CD4-positive, CD25-positive, alpha-beta regulatory T cell (primary cell): ENCODE measurements around the gene TMEM244. TPM values are rescaled to one million over a fixed set of nuclear protein-coding genes. Genes with fewer than 3 reads are reported as not detected.
A peak's percentile ranks its signal among the peaks of the same experiment; 100 is the strongest.

Source experiments
- ATAC-seq, 2 donors: fragments of 150-1000 bp; cut with Tn5 transposase; one replicate each; pipeline ENCODE4 v1.10.0; 2021; ENCODE audit warnings: low read depth in 2 of 2, moderate number of reproducible peaks in 2 of 2, moderate library complexity in 1 of 2
- DNase-seq, 3 donors: peaks; one replicate each; pipeline versions ENCODE4 v3.0.0 to v3.0.0-alpha.2; 2012 to 2022; ENCODE audit warnings: mixed read lengths in 1 of 3
- H3K27ac ChIP-seq: one replicate; pipeline ENCODE4 v1.7.0; 2013; ENCODE audit warnings: mild to moderate bottlenecking, low read length; ENCODE audit not compliant: insufficient read depth, poor library complexity, severe bottlenecking
- H3K27me3 ChIP-seq: one replicate; pipeline ENCODE4 v1.7.0; 2013; ENCODE audit warnings: low read length; ENCODE audit not compliant: control insufficient read depth, insufficient read depth
- H3K36me3 ChIP-seq: one replicate; pipeline ENCODE4 v1.7.0; 2013; ENCODE audit warnings: mild to moderate bottlenecking, low read length, moderate library complexity; ENCODE audit not compliant: control insufficient read depth, insufficient read depth
- H3K4me1 ChIP-seq: 2 replicates; pipeline ENCODE4 v1.7.0; 2013; ENCODE audit warnings: mild to moderate bottlenecking, low read length; ENCODE audit not compliant: insufficient read depth, control insufficient read depth, poor library complexity, severe bottlenecking
- H3K4me3 ChIP-seq: one replicate; pipeline ENCODE4 v1.7.0; 2013; ENCODE audit warnings: low read depth, mild to moderate bottlenecking, low read length, moderate library complexity
- H3K9me3 ChIP-seq, 2 experiments: 1 replicate in 1 of 2; 2 replicates in 1 of 2; pipeline ENCODE4 v1.7.0; 2013; ENCODE audit warnings: low read length in 2 of 2, mild to moderate bottlenecking in 1 of 2, moderate library complexity in 1 of 2; ENCODE audit not compliant: control insufficient read depth in 2 of 2
- H3K27ac Mint-ChIP-seq, 3 donors: one replicate each; pipeline ENCODE4 v1.8.0; 2020 to 2022; ENCODE audit warnings: mild to moderate bottlenecking in 3 of 3, mixed read lengths in 3 of 3, moderate library complexity in 2 of 3
- H3K27me3 Mint-ChIP-seq: one replicate; pipeline ENCODE4 v1.8.0; 2022; ENCODE audit warnings: mild to moderate bottlenecking, mixed read lengths
- H3K36me3 Mint-ChIP-seq: one replicate; pipeline ENCODE4 v1.8.0; 2020; ENCODE audit warnings: mixed read lengths
- H3K4me1 Mint-ChIP-seq, 4 donors: one replicate each; pipeline ENCODE4 v1.8.0; 2020 to 2022; ENCODE audit warnings: mixed read lengths in 4 of 4, mild to moderate bottlenecking in 1 of 4
- H3K4me3 Mint-ChIP-seq, 4 donors: one replicate each; pipeline ENCODE4 v1.8.0; 2020 to 2022; ENCODE audit warnings: mild to moderate bottlenecking in 4 of 4, mixed read lengths in 4 of 4, moderate library complexity in 3 of 4
- H3K9me3 Mint-ChIP-seq, 7 donors: one replicate each; pipeline ENCODE4 v1.8.0; 2020 to 2022; ENCODE audit warnings: mixed read lengths in 7 of 7, mild to moderate bottlenecking in 3 of 7, moderate library complexity in 2 of 7
- polyA plus RNA-seq, 4 donors: library from polyadenylated mRNA; unstranded; fragments of 300-500 nt; fragmentation: Illumina TruSeq; gene quantifications; one replicate each; pipeline ENCODE4 v1.2.3, GENCODE V29; 2021
- total RNA-seq: library from RNA; stranded (reverse); gene quantifications from one replicate; pipeline ENCODE4 v1.2.3, GENCODE V29; 2022

Gene TMEM244
- total and polyA plus RNA-seq, 5 donors from 2014 or later = 1.1 to 6.1 (median 4.1) TPM

GRCh38 chr6:129866688-129867087 lies 5.6 kb upstream of the TMEM244 start:
- Histone ChIP-seq H3K27me3 (no peaks in the 10 kb centered on the region), H3K9me3 (no peaks in the 10 kb centered on the region), H3K27ac (no peak overlapping the region), H3K4me1 (no peaks in the 10 kb centered on the region), H3K4me3 (no peak overlapping the region), H3K36me3 (no peaks in the 10 kb centered on the region)
- H3K27me3 Mint-ChIP-seq = no peaks in the 10 kb centered on the region
- H3K27ac Mint-ChIP-seq = peak overlapping the region in 1 of 3 donors; percentile 68
- ATAC-seq (no peak), DNase-seq (no peak)
- H3K36me3 Mint-ChIP-seq = no peaks in the 10 kb centered on the region
- H3K4me3 Mint-ChIP-seq = no peak overlapping the region
- H3K4me1 Mint-ChIP-seq = peaks cover 3 to 13% (median 5%) of the 10 kb centered on the region in 4 donors
- H3K9me3 Mint-ChIP-seq = peaks cover 0 to 7% (median 0%) of the 10 kb centered on the region in 7 donors

GRCh38 chr6:129866256-129866655 lies 5.1 kb upstream of the TMEM244 start:
- H3K27ac ChIP-seq = no peak overlapping the region
- H3K4me3 ChIP-seq = no peak overlapping the region
- ATAC-seq (no peak), DNase-seq (no peak)
- no peaks in the 10 kb centered on the region for H3K27me3 ChIP-seq
- Mint-ChIP-seq H3K27me3 (no peaks in the 10 kb centered on the region), H3K36me3 (no peaks in the 10 kb centered on the region), H3K4me3 (no peak overlapping the region), H3K27ac (peak overlapping the region in 1 of 3 donors; percentile 68), H3K4me1 (peaks cover 3 to 16% (median 6%) of the 10 kb centered on the region in 4 donors), H3K9me3 (peaks cover 0 to 7% (median 0%) of the 10 kb centered on the region in 7 donors)
- H3K9me3 ChIP-seq = no peaks in the 10 kb centered on the region
- peaks cover 4% of the 10 kb centered on the region for H3K4me1 ChIP-seq
- H3K36me3 ChIP-seq = no peaks in the 10 kb centered on the region

GRCh38 chr6:129865013-129865412 lies 3.9 kb upstream of the TMEM244 start:
- Mint-ChIP-seq H3K27me3 (no peaks in the 10 kb centered on the region), H3K27ac (no peak overlapping the region), H3K4me3 (no peak overlapping the region), H3K9me3 (peaks cover 0 to 7% (median 0%) of the 10 kb centered on the region in 7 donors), H3K4me1 (peaks cover 5 to 26% (median 12%) of the 10 kb centered on the region in 4 donors), H3K36me3 (no peaks in the 10 kb centered on the region)
- H3K36me3 ChIP-seq = no peaks in the 10 kb centered on the region
- ATAC-seq (no peak), DNase-seq (no peak)
- no peaks in the 10 kb centered on the region for H3K9me3 ChIP-seq
- no peak overlapping the region for H3K27ac ChIP-seq
- H3K27me3 ChIP-seq = no peaks in the 10 kb centered on the region
- peaks cover 4% of the 10 kb centered on the region for H3K4me1 ChIP-seq
- H3K4me3 ChIP-seq = no peak overlapping the region

- H3K27me3 Mint-ChIP-seq = no peaks in the 10 kb centered on the region
- H3K4me1 ChIP-seq = peaks cover 4% of the 10 kb centered on the region
- H3K4me1 Mint-ChIP-seq = peaks cover 5 to 38% (median 15%) of the 10 kb centered on the region in 4 donors
- no peak overlapping the region for H3K4me3 Mint-ChIP-seq
- H3K4me3 ChIP-seq = no peak overlapping the region
- H3K9me3 ChIP-seq = no peaks in the 10 kb centered on the region
- H3K9me3 Mint-ChIP-seq = peaks cover 0 to 7% (median 0%) of the 10 kb centered on the region in 7 donors
- H3K36me3 ChIP-seq = no peaks in the 10 kb centered on the region
- no peak overlapping the region for H3K27ac Mint-ChIP-seq
- no peak overlapping the region for H3K27ac ChIP-seq
- DNase-seq (no peak), ATAC-seq (no peak)
- no peaks in the 10 kb centered on the region for H3K27me3 ChIP-seq
- peaks cover 3% of the 10 kb centered on the region for H3K36me3 Mint-ChIP-seq
Observed at GRCh38 chr6:129863664-129864063, 2.5 kb upstream of the TMEM244 start.

GRCh38 chr6:129859524-129859923 lies 1.6 kb downstream of the TMEM244 start:
- Mint-ChIP-seq H3K9me3 (peaks cover 0 to 1% (median 0%) of the 10 kb centered on the region in 7 donors), H3K4me1 (peaks cover 4 to 44% (median 15%) of the 10 kb centered on the region in 4 donors), H3K36me3 (peaks cover 3% of the 10 kb centered on the region), H3K4me3 (peak overlapping the region in 3 of 4 donors; percentile 29 to 82 (median 69)), H3K27ac (peak overlapping the region; percentile 28 to 95 (median 66)), H3K27me3 (no peaks in the 10 kb centered on the region)
- DNase-seq (no peak), ATAC-seq (no peak)
- peak overlapping the region; percentile 79 for H3K27ac ChIP-seq
- H3K4me1 ChIP-seq = peaks cover 4% of the 10 kb centered on the region
- no peaks in the 10 kb centered on the region for H3K27me3 ChIP-seq
- no peaks in the 10 kb centered on the region for H3K9me3 ChIP-seq
- peak overlapping the region; percentile 89 for H3K4me3 ChIP-seq
- H3K36me3 ChIP-seq = no peaks in the 10 kb centered on the region

GRCh38 chr6:129857838-129858237 lies 3.3 kb downstream of the TMEM244 start:
- Histone ChIP-seq H3K9me3 (no peaks in the 10 kb centered on the region), H3K4me1 (peaks cover 4% of the 10 kb centered on the region), H3K27me3 (no peaks in the 10 kb centered on the region), H3K36me3 (peaks cover 3% of the 10 kb centered on the region), H3K27ac (no peak overlapping the region), H3K4me3 (no peak overlapping the region)
- ATAC-seq = no peak
- no peak for DNase-seq
- Mint-ChIP-seq H3K27me3 (no peaks in the 10 kb centered on the region), H3K36me3 (peaks cover 3% of the 10 kb centered on the region), H3K4me1 (peaks cover 13 to 52% (median 22%) of the 10 kb centered on the region in 4 donors), H3K9me3 (peaks cover 0 to 1% (median 0%) of the 10 kb centered on the region in 7 donors), H3K27ac (no peak overlapping the region), H3K4me3 (peak overlapping the region in 1 of 4 donors; percentile 8)

- H3K9me3 Mint-ChIP-seq = peaks cover 0 to 3% (median 0%) of the 10 kb centered on the region in 7 donors
- H3K4me3 Mint-ChIP-seq = no peak overlapping the region
- no peak overlapping the region for H3K4me3 ChIP-seq
- H3K27me3 Mint-ChIP-seq = no peaks in the 10 kb centered on the region
- H3K27me3 ChIP-seq = no peaks in the 10 kb centered on the region
- H3K4me1 ChIP-seq = no peaks in the 10 kb centered on the region
- no peak overlapping the region for H3K27ac ChIP-seq
- H3K9me3 ChIP-seq = no peaks in the 10 kb centered on the region
- peaks cover 6 to 31% (median 12%) of the 10 kb centered on the region in 4 donors for H3K4me1 Mint-ChIP-seq
- peaks cover under 1% of the 10 kb centered on the region for H3K36me3 Mint-ChIP-seq
- DNase-seq (no peak), ATAC-seq (no peak)
- H3K36me3 ChIP-seq = peaks cover 3% of the 10 kb centered on the region
- H3K27ac Mint-ChIP-seq = peak overlapping the region in 1 of 3 donors; percentile 5
Observed at GRCh38 chr6:129853996-129854711, 7.0 kb downstream of the TMEM244 start.
